Caco-2 (cell line): Measurements from ENCODE around the gene ENDOD1. TPM values are rescaled to one million over a fixed set of nuclear protein-coding genes. Genes with fewer than 3 reads are reported as not detected.
A peak's percentile ranks its signal among the peaks of the same experiment; 100 is the strongest.

Experiments used
- BruUV-seq: library from RNA; stranded (reverse); fragments of 400-500 nt; replicated peaks from 2 replicates; lab custom pipeline; 2021; lab: Mats Ljungman, UMichigan
- CTCF ChIA-PET: fragments of 300-600 bp; sonication (Branson Sonifier 250); formaldehyde crosslinking; loops from one replicate; lab custom pipeline; 2022; ENCODE audit warnings: antibody characterized with exemption; lab: Charles Lee
- POLR2A ChIA-PET: fragments of 300-600 bp; sonication (Branson Sonifier 250); formaldehyde crosslinking; loops from one replicate; lab custom pipeline; 2022; ENCODE audit warnings: antibody characterized with exemption; lab: Charles Lee
- DNase-seq, 2 experiments: peaks; one replicate each; pipeline versions ENCODE4 v3.0.0 to v3.0.0-alpha.2; 2020 to 2022
- H3K27me3 ChIP-seq: replicated peaks from 2 replicates; pipeline ENCODE4 v1.6.0; 2011; ENCODE audit warnings: low read length; ENCODE audit not compliant: control insufficient read depth, insufficient read depth
- H3K36me3 ChIP-seq: 2 replicates; pipeline ENCODE4 v1.5.1; 2011; ENCODE audit warnings: low read length; ENCODE audit not compliant: control insufficient read depth, insufficient read depth
- H3K4me1 ChIP-seq: fragments of 250-450 bp; sonication (Bioruptor Pico); 2 replicates; pipeline ENCODE4 v1.5.1; 2020; ENCODE audit warnings: mild to moderate bottlenecking
- H3K4me3 ChIP-seq: 2 replicates; pipeline ENCODE4 v1.5.1; 2011; ENCODE audit warnings: low read depth, mild to moderate bottlenecking, control low read depth, low read length
- H3K9me3 ChIP-seq: fragments of 250-450 bp; sonication (Bioruptor Pico); 2 replicates; pipeline ENCODE4 v1.5.1; 2020; ENCODE audit warnings: mild to moderate bottlenecking, moderate library complexity
- H3K27ac Mint-ChIP-seq: one replicate; pipeline ENCODE4 v1.8.0; 2022; ENCODE audit warnings: mixed read lengths; ENCODE audit not compliant: unreplicated experiment
- H3K27me3 Mint-ChIP-seq: one replicate; pipeline ENCODE4 v1.8.0; 2022; ENCODE audit warnings: mixed read lengths; ENCODE audit not compliant: insufficient read depth, unreplicated experiment
- H3K36me3 Mint-ChIP-seq: one replicate; pipeline ENCODE4 v1.8.0; 2022; ENCODE audit warnings: mild to moderate bottlenecking, mixed read lengths; ENCODE audit not compliant: insufficient read depth, unreplicated experiment
- H3K4me1 Mint-ChIP-seq: one replicate; pipeline ENCODE4 v1.8.0; 2022; ENCODE audit warnings: low read depth, mixed read lengths; ENCODE audit not compliant: unreplicated experiment
- H3K4me3 Mint-ChIP-seq: one replicate; pipeline ENCODE4 v1.8.0; 2022; ENCODE audit warnings: mild to moderate bottlenecking, moderate library complexity, mixed read lengths; ENCODE audit not compliant: unreplicated experiment
- H3K9me3 Mint-ChIP-seq: one replicate; pipeline ENCODE4 v1.8.0; 2022; ENCODE audit warnings: mixed read lengths; ENCODE audit not compliant: unreplicated experiment
- CTCF ChIP-seq, 2 experiments: fragments of 200-600 bp in 1 of 2; IDR thresholded peaks; 1 replicate in 1 of 2; 2 replicates in 1 of 2; pipeline versions ENCODE4 v1.5.1 to v1.8.0; 2011 to 2022; ENCODE audit warnings: antibody characterized with exemption in 1 of 2, control low read depth in 1 of 2, inconsistent platforms in 1 of 2, low read depth in 1 of 2, low read length in 1 of 2, mild to moderate bottlenecking in 1 of 2, moderate library complexity in 1 of 2; ENCODE audit not compliant: insufficient read depth in 1 of 2, severe bottlenecking in 1 of 2, unreplicated experiment in 1 of 2
- intact Hi-C: fragments of 100-400 bp; cut with micrococcal nuclease; formaldehyde crosslinking; loops from one replicate; pipeline ENCODE4 v1.10.0; 2022; ENCODE audit not compliant: unreplicated experiment
- total RNA-seq: library from RNA; stranded (reverse); gene quantifications from 2 replicates; pipeline ENCODE4 v1.2.3, GENCODE V29; 2022

ENDOD1 gene
- total RNA-seq, 1 experiment from 2014 or later, result 22.7 TPM

GRCh38 chr11:95156916-95157541 is 67.4 kb downstream of the ENDOD1 start:
- Histone ChIP-seq H3K9me3 (no peaks in the 10 kb centered on the region), H3K4me3 (no peak overlapping the region), H3K4me1 (peaks cover 6% of the 10 kb centered on the region), H3K27me3 (no peaks in the 10 kb centered on the region), H3K36me3 (no peaks in the 10 kb centered on the region)
- no peak overlapping the region for H3K27ac Mint-ChIP-seq
- POLR2A ChIA-PET, result interaction anchor here (0.6 kb wide), 1 partner anchor 50 kb away, joined by 8 read pairs; no protein-coding TSS in a partner anchor
- no peak overlapping the region for H3K4me3 Mint-ChIP-seq
- no TSS peak for BruUV-seq
- no peaks in the 10 kb centered on the region for H3K9me3 Mint-ChIP-seq
- CTCF ChIA-PET, result interaction anchor here (0.6 to 3.1 kb wide), 4 partner anchors 149 to 549 kb away, joined by 3 to 13 read pairs (median 7); no protein-coding TSS in a partner anchor
- TF ChIP-seq CTCF (IDR thresholded peaks at IDR 0.05; ENCODE audit: insufficient read depth in 1 of 2, low read depth in 1 of 2, low read length in 1 of 2, severe bottlenecking in 1 of 2, unreplicated experiment in 1 of 2), result no peak
- no peak for DNase-seq
- intact Hi-C loops, result loop anchor here (10.0 kb wide), 1 partner anchor 268 kb away; no protein-coding TSS in a partner anchor
- H3K36me3 Mint-ChIP-seq, result peaks cover 9% of the 10 kb centered on the region
- H3K4me1 Mint-ChIP-seq, result peaks cover 18% of the 10 kb centered on the region
- H3K27me3 Mint-ChIP-seq, result no peaks in the 10 kb centered on the region

- ChIA-PET POLR2A (no interaction called here), CTCF (interaction anchor here (1.1 to 3.1 kb wide), 2 partner anchors 91 to 548 kb away, joined by 4 to 13 read pairs; partner anchors contain the start of gene SRSF8)
- Mint-ChIP-seq H3K36me3 (peaks cover 9% of the 10 kb centered on the region), H3K27ac (peak overlapping the region; percentile 2), H3K4me3 (no peak overlapping the region), H3K27me3 (no peaks in the 10 kb centered on the region), H3K4me1 (peaks cover 15% of the 10 kb centered on the region), H3K9me3 (no peaks in the 10 kb centered on the region)
- no peak for TF ChIP-seq CTCF (IDR thresholded peaks at IDR 0.05; ENCODE audit: insufficient read depth in 1 of 2, low read depth in 1 of 2, low read length in 1 of 2, severe bottlenecking in 1 of 2, unreplicated experiment in 1 of 2)
- no TSS peak for BruUV-seq
- Histone ChIP-seq H3K27me3 (no peaks in the 10 kb centered on the region), H3K36me3 (no peaks in the 10 kb centered on the region), H3K4me1 (peaks cover 6% of the 10 kb centered on the region; the same call in 1 of the 2 replicates), H3K9me3 (no peaks in the 10 kb centered on the region), H3K4me3 (no peak overlapping the region)
- DNase-seq, result peak in 1 of 2 experiments; percentile 46
- intact Hi-C loops, result loop anchor here (1.0 to 10.0 kb wide), 2 partner anchors 267 to 547 kb away; no protein-coding TSS in a partner anchor
Observed at GRCh38 chr11:95157824-95158223, 68.2 kb downstream of the ENDOD1 start.

DNA sequence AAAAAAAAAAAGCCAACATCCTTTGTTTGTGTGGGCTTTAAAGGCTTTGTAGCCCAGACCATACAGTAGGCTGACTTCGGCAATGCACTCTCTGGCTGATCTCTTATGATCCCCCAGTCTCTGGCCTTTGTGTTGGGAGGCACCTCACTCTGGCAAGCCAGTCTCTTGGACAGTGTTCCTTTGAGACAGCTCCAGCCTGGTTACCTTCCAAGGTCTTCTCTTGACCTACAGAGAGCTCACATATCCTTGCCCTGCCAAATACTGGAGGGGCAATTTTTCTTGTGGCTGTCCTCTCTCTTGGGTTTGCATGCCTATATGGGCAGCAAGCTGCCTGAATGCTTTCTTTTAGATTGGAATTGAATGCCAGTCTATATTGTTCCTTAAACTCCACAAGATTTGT is 71.6 kb downstream of the ENDOD1 start:
- no peaks in the 10 kb centered on the region for H3K9me3 Mint-ChIP-seq
- no peak for TF ChIP-seq CTCF (IDR thresholded peaks at IDR 0.05; ENCODE audit: insufficient read depth in 1 of 2, low read depth in 1 of 2, low read length in 1 of 2, severe bottlenecking in 1 of 2, unreplicated experiment in 1 of 2)

More for the DNA sequence above, 71.6 kb downstream of the ENDOD1 start:
- no peaks in the 10 kb centered on the region for H3K27me3 Mint-ChIP-seq
- Histone ChIP-seq H3K36me3 (no peaks in the 10 kb centered on the region), H3K4me3 (no peak overlapping the region), H3K27me3 (no peaks in the 10 kb centered on the region), H3K4me1 (peaks cover 6% of the 10 kb centered on the region; the same call in 1 of the 2 replicates), H3K9me3 (no peaks in the 10 kb centered on the region)
- ChIA-PET POLR2A (interaction anchor here (0.6 kb wide), 2 partner anchors 396 to 430 kb away, joined by 4 read pairs; no protein-coding TSS in a partner anchor), CTCF (interaction anchor here (0.6 kb wide), 1 partner anchor 44 kb away, joined by 5 read pairs; no protein-coding TSS in a partner anchor)
- no TSS peak for BruUV-seq
- peaks cover 15% of the 10 kb centered on the region for H3K4me1 Mint-ChIP-seq
- no peak overlapping the region for H3K27ac Mint-ChIP-seq
- DNase-seq, result no peak
- H3K4me3 Mint-ChIP-seq, result no peak overlapping the region
- H3K36me3 Mint-ChIP-seq, result peaks cover 9% of the 10 kb centered on the region
- intact Hi-C loops, result no loop called here
